ENCODE results near the gene SNCB. TPM values are rescaled to one million over a fixed set of nuclear protein-coding genes. Genes with fewer than 3 reads are reported as not detected.

Gene SNCB
- total RNA-seq, 2 donors from 2014 or later: 0.22 to 1.8 TPM

DNA sequence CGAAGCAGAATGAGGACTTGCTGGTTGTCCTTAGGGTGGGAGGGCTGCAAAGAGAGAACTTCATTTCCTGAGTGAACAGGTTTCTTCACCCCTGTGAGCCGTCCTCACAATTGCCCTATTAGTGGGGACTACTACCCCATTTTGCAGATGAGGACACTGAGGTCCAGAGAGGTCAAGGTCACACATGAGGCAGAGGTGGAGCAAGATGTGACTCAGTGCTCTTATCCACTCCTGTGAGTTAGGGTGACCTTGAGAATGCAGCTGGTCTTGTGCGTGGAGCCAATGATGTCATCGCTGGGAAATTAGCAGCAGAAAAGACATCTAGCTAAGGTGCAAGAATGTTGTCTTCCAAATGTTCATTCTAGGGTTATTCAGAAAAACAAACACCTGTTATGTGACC lies 47.3 kb downstream of the SNCB start:
- peaks cover 27% of the 10 kb centered on the region for H3K9me3 Mint-ChIP-seq
- WGBS, 2 experiments (ENCODE audit: insufficient coverage in 1 of 2, insufficient read length in 1 of 2): 79 to 86% methylated on average over 4 of the region's 4 CpGs
- peaks cover 5% of the 10 kb centered on the region for H3K27me3 Mint-ChIP-seq (ENCODE audit: insufficient read depth)
- Histone ChIP-seq H3K4me3 (ENCODE audit: low read length) (no peak overlapping the region), H3K9ac (ENCODE audit: extremely low read depth, low read length, poor library complexity, severe bottlenecking) (no peak overlapping the region), H3K9me3 (ENCODE audit: control insufficient read depth, low read length) (peaks cover 12% of the 10 kb centered on the region), H3K4me1 (ENCODE audit: control insufficient read depth, insufficient read depth, low read length) (no peaks in the 10 kb centered on the region), H3K36me3 (ENCODE audit: control insufficient read depth, insufficient read depth, low read length) (no peaks in the 10 kb centered on the region), H3K27ac (ENCODE audit: low read depth, low read length) (no peak overlapping the region), H3K27me3 (ENCODE audit: control insufficient read depth, insufficient read depth, low read length, poor library complexity, severe bottlenecking) (no peaks in the 10 kb centered on the region)
- no peak overlapping the region for H3K4me3 Mint-ChIP-seq
- TF ChIP-seq, protein P1, sequence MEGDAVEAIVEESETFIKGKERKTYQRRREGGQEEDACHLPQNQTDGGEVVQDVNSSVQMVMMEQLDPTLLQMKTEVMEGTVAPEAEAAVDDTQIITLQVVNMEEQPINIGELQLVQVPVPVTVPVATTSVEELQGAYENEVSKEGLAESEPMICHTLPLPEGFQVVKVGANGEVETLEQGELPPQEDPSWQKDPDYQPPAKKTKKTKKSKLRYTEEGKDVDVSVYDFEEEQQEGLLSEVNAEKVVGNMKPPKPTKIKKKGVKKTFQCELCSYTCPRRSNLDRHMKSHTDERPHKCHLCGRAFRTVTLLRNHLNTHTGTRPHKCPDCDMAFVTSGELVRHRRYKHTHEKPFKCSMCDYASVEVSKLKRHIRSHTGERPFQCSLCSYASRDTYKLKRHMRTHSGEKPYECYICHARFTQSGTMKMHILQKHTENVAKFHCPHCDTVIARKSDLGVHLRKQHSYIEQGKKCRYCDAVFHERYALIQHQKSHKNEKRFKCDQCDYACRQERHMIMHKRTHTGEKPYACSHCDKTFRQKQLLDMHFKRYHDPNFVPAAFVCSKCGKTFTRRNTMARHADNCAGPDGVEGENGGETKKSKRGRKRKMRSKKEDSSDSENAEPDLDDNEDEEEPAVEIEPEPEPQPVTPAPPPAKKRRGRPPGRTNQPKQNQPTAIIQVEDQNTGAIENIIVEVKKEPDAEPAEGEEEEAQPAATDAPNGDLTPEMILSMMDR (conservative IDR thresholded peaks at IDR 0.05): no peak
- DNase-seq: no peak
- H3K36me3 Mint-ChIP-seq (ENCODE audit: low read depth): no peaks in the 10 kb centered on the region
- no peak overlapping the region for H3K27ac Mint-ChIP-seq
- no peaks in the 10 kb centered on the region for H3K4me1 Mint-ChIP-seq

DNA sequence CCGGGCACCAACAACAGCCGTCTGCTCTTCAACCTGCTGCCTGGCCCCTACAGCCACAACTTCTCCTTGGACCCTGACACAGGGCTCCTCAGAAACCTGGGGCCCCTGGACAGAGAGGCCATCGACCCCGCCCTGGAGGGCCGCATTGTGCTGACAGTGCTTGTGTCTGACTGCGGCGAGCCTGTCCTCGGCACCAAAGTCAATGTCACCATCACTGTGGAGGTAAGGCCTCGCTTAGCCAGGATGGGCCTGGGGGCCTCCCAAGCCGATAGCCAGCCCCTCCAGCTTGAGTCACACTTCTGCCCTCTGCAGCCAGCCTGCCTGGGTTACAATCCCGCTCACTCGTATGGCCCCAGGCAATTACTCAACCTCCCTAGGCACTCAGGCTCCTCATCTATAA lies 49.0 kb downstream of the SNCB start:
- H3K27ac Mint-ChIP-seq: no peak overlapping the region
- Histone ChIP-seq H3K9me3 (ENCODE audit: control insufficient read depth, low read length) (peaks cover 12% of the 10 kb centered on the region), H3K27me3 (ENCODE audit: control insufficient read depth, insufficient read depth, low read length, poor library complexity, severe bottlenecking) (no peaks in the 10 kb centered on the region), H3K36me3 (ENCODE audit: control insufficient read depth, insufficient read depth, low read length) (no peaks in the 10 kb centered on the region), H3K4me1 (ENCODE audit: control insufficient read depth, insufficient read depth, low read length) (no peaks in the 10 kb centered on the region), H3K9ac (ENCODE audit: extremely low read depth, low read length, poor library complexity, severe bottlenecking) (no peak overlapping the region), H3K27ac (ENCODE audit: low read depth, low read length) (no peak overlapping the region), H3K4me3 (ENCODE audit: low read length) (no peak overlapping the region)
- H3K36me3 Mint-ChIP-seq (ENCODE audit: low read depth): no peaks in the 10 kb centered on the region
- no peak overlapping the region for H3K4me3 Mint-ChIP-seq
- TF ChIP-seq, protein P1 (conservative IDR thresholded peaks at IDR 0.05): no peak
- WGBS, 2 experiments (ENCODE audit: insufficient coverage in 1 of 2, insufficient read length in 1 of 2): 91 to 100% methylated on average over 8 to 12 of the region's 12 CpGs
- no peaks in the 10 kb centered on the region for H3K4me1 Mint-ChIP-seq
- no peak for DNase-seq
- H3K9me3 Mint-ChIP-seq: peaks cover 22% of the 10 kb centered on the region
- peaks cover 4% of the 10 kb centered on the region for H3K27me3 Mint-ChIP-seq (ENCODE audit: insufficient read depth)

DNA sequence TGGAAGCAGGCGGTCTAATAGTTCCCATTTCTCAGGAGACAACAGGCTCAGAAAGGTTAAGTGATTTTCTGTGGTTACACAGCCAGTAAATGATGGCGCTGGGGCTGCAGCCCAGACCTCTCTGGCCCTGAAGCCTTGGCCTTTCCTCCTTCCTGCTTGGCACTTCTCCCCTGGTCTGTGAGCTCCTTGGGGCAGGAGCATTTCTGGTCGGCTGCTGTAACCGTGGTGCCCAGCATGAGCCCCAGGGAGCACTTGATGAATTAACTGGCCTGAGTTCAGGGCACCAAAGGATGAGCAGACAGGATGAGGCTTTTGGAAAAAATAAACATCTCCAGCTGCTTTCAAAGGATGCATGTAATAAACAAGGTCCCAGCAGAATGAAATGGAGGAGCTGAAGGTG lies 51.0 kb downstream of the SNCB start:
- Histone ChIP-seq H3K4me1 (ENCODE audit: control insufficient read depth, insufficient read depth, low read length) (no peaks in the 10 kb centered on the region), H3K27ac (ENCODE audit: low read depth, low read length) (no peak overlapping the region), H3K9ac (ENCODE audit: extremely low read depth, low read length, poor library complexity, severe bottlenecking) (no peak overlapping the region), H3K36me3 (ENCODE audit: control insufficient read depth, insufficient read depth, low read length) (no peaks in the 10 kb centered on the region), H3K9me3 (ENCODE audit: control insufficient read depth, low read length) (no peaks in the 10 kb centered on the region), H3K4me3 (ENCODE audit: low read length) (no peak overlapping the region), H3K27me3 (ENCODE audit: control insufficient read depth, insufficient read depth, low read length, poor library complexity, severe bottlenecking) (no peaks in the 10 kb centered on the region)
- no peaks in the 10 kb centered on the region for H3K4me1 Mint-ChIP-seq
- DNase-seq: no peak
- no peaks in the 10 kb centered on the region for H3K36me3 Mint-ChIP-seq (ENCODE audit: low read depth)
- TF ChIP-seq, protein P1 (conservative IDR thresholded peaks at IDR 0.05): no peak
- H3K9me3 Mint-ChIP-seq: peaks cover 5% of the 10 kb centered on the region
- 82 to 88% methylated on average over 4 of the region's 4 CpGs for whole genome bisulfite sequencing, 2 experiments (ENCODE audit: insufficient coverage in 1 of 2, insufficient read length in 1 of 2)
- H3K27ac Mint-ChIP-seq: no peak overlapping the region
- H3K4me3 Mint-ChIP-seq: no peak overlapping the region
- peaks cover 4% of the 10 kb centered on the region for H3K27me3 Mint-ChIP-seq (ENCODE audit: insufficient read depth)
